ENCODE results near the gene LRRC37A3.
"Not testable (repeated sequence)": the region's sequence is repeated elsewhere in the genome, so short reads cannot be mapped to it uniquely, and the experiment has no call there.

- TF ChIP-seq CTCF (IDR thresholded peaks at IDR 0.05; ENCODE audit: low read depth, low read length); POLR2A (IDR thresholded peaks at IDR 0.05; ENCODE audit: extremely low read depth, insufficient read length); MAX (IDR thresholded peaks at IDR 0.05; ENCODE audit: low read depth, low read length): not testable (repeated sequence)
Observed at GRCh38 chr17:64923051-64923568, 3.8 kb upstream of the LRRC37A3 start.
